K562 (cell line): ENCODE measurements around the gene CKLF.

Experiments
- CEBPB ChIP-seq: fragments of 450-650 bp; IDR thresholded peaks from 2 replicates; pipeline ENCODE4 v1.6.1; 2016; ENCODE audit warnings: missing genetic modification characterization, missing compliant biosample characterization
- DNMT1 ChIP-seq: fragments of 450-650 bp; IDR thresholded peaks from 2 replicates; pipeline ENCODE4 v1.6.1; 2016; ENCODE audit warnings: antibody characterized with exemption, mild to moderate bottlenecking
- JUN ChIP-seq, 2 experiments: sonication (generic) in 1 of 2; formaldehyde crosslinking in 1 of 2; IDR thresholded peaks; 2 replicates each; pipeline versions ENCODE4 v1.6.1 to v1.8.0; 2012 to 2022; ENCODE audit warnings: borderline replicate concordance in 2 of 2, mild to moderate bottlenecking in 2 of 2, improper control_type of control experiment in 1 of 2, low read depth in 1 of 2, low read length in 1 of 2, missing genetic modification reagents in 1 of 2
- NFE2L1 ChIP-seq: fragments of 450-650 bp; IDR thresholded peaks from 2 replicates; pipeline ENCODE4 v1.6.1; 2016; ENCODE audit warnings: missing genetic modification characterization, low read depth, mild to moderate bottlenecking, missing compliant biosample characterization, moderate library complexity, borderline replicate concordance
- NR2C2 ChIP-seq, 2 experiments: fragments of 200-800 bp in 1 of 2; sonication (Bioruptor generic) in 1 of 2; sonication (generic) in 1 of 2; formaldehyde crosslinking in 1 of 2; IDR thresholded peaks; 2 replicates each; pipeline versions ENCODE4 v1.6.1 to v1.8.0; 2016 to 2022; ENCODE audit warnings: mild to moderate bottlenecking in 1 of 2, missing compliant biosample characterization in 1 of 2, missing genetic modification characterization in 1 of 2, missing genetic modification reagents in 1 of 2
- POLR2AphosphoS2 ChIP-seq: IDR thresholded peaks from 2 replicates; pipeline ENCODE4 v1.6.1; 2012; ENCODE audit warnings: low read length, improper control_type of control experiment
- RUNX1 ChIP-seq: sonication (generic); IDR thresholded peaks from 2 replicates; pipeline ENCODE4 v1.6.1; 2016; ENCODE audit warnings: antibody characterized with exemption, low read depth
- TF ChIP-seq, protein P1 (sequence below): sonication (generic); formaldehyde crosslinking; IDR thresholded peaks from 2 replicates; pipeline ENCODE4 v1.9.0; 2022; ENCODE audit warnings: mild to moderate bottlenecking, missing genetic modification reagents
- TF ChIP-seq, protein P2 (sequence below): fragments of 250-450 bp; sonication (Bioruptor Pico); IDR thresholded peaks from 2 replicates; pipeline ENCODE4 v1.8.0; 2022; ENCODE audit warnings: moderate library complexity, mild to moderate bottlenecking, inconsistent platforms
- TF ChIP-seq, protein P3 (sequence below), 2 experiments: fragments of 450-650 bp in 1 of 2; sonication (generic) in 1 of 2; formaldehyde crosslinking in 1 of 2; IDR thresholded peaks in 1 of 2; conservative IDR thresholded peaks in 1 of 2; 2 replicates each; pipeline versions ENCODE4 v1.6.1 to v1.8.1; 2016 to 2023; ENCODE audit warnings: mild to moderate bottlenecking in 2 of 2, moderate library complexity in 2 of 2, inconsistent platforms in 1 of 2, missing genetic modification reagents in 1 of 2
- TF ChIP-seq, protein P4 (sequence below), 3 experiments: IDR thresholded peaks in 2 of 3; conservative IDR thresholded peaks in 1 of 3; 2 replicates each; pipeline ENCODE4 v1.5.1; 2011 to 2012; ENCODE audit warnings: low read length in 3 of 3, mild to moderate bottlenecking in 3 of 3, control low read depth in 2 of 3, improper control_type of control experiment in 1 of 3, inconsistent platforms in 1 of 3, low read depth in 1 of 3, mixed read lengths in 1 of 3, moderate library complexity in 1 of 3; ENCODE audit not compliant: insufficient read depth in 2 of 3
- TF ChIP-seq, protein P5 (sequence below): fragments of 450-650 bp; IDR thresholded peaks from 2 replicates; pipeline ENCODE4 v1.6.1; 2016; ENCODE audit warnings: low read depth

DNA sequence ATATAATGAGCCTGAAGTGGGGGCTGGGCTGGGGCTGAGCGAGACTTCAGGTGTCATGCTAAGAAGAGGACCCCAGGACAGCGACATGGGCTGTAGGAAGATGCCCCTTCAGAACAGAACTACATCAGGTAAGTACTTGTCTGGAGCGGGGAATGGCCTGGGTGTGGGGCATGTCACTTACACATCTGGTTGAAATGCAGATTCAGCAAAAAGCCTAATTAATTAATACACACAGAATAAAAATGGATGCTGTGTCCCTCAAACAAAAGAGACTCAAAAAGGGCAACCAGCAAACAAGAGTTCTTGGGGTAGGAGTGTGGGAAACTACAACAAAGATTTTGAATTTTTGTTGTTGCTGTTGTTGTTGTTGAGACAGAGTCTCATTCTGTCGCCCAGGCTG lies 38.6 kb downstream of the CKLF start:
- TF ChIP-seq RUNX1: no peak
- TF ChIP-seq, protein P1, sequence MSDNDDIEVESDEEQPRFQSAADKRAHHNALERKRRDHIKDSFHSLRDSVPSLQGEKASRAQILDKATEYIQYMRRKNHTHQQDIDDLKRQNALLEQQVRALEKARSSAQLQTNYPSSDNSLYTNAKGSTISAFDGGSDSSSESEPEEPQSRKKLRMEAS (CRISPR knock-in tag): no peak
- TF ChIP-seq, protein P2, sequence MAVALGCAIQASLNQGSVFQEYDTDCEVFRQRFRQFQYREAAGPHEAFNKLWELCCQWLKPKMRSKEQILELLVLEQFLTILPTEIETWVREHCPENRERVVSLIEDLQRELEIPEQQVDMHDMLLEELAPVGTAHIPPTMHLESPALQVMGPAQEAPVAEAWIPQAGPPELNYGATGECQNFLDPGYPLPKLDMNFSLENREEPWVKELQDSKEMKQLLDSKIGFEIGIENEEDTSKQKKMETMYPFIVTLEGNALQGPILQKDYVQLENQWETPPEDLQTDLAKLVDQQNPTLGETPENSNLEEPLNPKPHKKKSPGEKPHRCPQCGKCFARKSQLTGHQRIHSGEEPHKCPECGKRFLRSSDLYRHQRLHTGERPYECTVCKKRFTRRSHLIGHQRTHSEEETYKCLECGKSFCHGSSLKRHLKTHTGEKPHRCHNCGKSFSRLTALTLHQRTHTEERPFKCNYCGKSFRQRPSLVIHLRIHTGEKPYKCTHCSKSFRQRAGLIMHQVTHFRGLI (CRISPR knock-in tag): no peak
- TF ChIP-seq NFE2L1 (tag): no peak
- TF ChIP-seq, protein P3, sequence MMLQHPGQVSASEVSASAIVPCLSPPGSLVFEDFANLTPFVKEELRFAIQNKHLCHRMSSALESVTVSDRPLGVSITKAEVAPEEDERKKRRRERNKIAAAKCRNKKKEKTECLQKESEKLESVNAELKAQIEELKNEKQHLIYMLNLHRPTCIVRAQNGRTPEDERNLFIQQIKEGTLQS (IDR thresholded peaks at IDR 0.05): no peak
- TF ChIP-seq, protein P3 (CRISPR knock-in tag; conservative IDR thresholded peaks at IDR 0.05): no peak
- TF ChIP-seq NR2C2 (CRISPR knock-in tag; IDR thresholded peaks at IDR 0.05): no peak
- TF ChIP-seq NR2C2 (tag; IDR thresholded peaks at IDR 0.05): no peak
- TF ChIP-seq, protein P4, sequence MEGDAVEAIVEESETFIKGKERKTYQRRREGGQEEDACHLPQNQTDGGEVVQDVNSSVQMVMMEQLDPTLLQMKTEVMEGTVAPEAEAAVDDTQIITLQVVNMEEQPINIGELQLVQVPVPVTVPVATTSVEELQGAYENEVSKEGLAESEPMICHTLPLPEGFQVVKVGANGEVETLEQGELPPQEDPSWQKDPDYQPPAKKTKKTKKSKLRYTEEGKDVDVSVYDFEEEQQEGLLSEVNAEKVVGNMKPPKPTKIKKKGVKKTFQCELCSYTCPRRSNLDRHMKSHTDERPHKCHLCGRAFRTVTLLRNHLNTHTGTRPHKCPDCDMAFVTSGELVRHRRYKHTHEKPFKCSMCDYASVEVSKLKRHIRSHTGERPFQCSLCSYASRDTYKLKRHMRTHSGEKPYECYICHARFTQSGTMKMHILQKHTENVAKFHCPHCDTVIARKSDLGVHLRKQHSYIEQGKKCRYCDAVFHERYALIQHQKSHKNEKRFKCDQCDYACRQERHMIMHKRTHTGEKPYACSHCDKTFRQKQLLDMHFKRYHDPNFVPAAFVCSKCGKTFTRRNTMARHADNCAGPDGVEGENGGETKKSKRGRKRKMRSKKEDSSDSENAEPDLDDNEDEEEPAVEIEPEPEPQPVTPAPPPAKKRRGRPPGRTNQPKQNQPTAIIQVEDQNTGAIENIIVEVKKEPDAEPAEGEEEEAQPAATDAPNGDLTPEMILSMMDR (IDR thresholded peaks at IDR 0.05 in 2 of 3, conservative IDR thresholded peaks at IDR 0.05 in 1 of 3; ENCODE audit: insufficient read depth in 2 of 3, low read depth in 1 of 3, low read length in 3 of 3): no peak
- TF ChIP-seq CEBPB (tag): no peak
- TF ChIP-seq DNMT1: no peak
- TF ChIP-seq, protein P5, sequence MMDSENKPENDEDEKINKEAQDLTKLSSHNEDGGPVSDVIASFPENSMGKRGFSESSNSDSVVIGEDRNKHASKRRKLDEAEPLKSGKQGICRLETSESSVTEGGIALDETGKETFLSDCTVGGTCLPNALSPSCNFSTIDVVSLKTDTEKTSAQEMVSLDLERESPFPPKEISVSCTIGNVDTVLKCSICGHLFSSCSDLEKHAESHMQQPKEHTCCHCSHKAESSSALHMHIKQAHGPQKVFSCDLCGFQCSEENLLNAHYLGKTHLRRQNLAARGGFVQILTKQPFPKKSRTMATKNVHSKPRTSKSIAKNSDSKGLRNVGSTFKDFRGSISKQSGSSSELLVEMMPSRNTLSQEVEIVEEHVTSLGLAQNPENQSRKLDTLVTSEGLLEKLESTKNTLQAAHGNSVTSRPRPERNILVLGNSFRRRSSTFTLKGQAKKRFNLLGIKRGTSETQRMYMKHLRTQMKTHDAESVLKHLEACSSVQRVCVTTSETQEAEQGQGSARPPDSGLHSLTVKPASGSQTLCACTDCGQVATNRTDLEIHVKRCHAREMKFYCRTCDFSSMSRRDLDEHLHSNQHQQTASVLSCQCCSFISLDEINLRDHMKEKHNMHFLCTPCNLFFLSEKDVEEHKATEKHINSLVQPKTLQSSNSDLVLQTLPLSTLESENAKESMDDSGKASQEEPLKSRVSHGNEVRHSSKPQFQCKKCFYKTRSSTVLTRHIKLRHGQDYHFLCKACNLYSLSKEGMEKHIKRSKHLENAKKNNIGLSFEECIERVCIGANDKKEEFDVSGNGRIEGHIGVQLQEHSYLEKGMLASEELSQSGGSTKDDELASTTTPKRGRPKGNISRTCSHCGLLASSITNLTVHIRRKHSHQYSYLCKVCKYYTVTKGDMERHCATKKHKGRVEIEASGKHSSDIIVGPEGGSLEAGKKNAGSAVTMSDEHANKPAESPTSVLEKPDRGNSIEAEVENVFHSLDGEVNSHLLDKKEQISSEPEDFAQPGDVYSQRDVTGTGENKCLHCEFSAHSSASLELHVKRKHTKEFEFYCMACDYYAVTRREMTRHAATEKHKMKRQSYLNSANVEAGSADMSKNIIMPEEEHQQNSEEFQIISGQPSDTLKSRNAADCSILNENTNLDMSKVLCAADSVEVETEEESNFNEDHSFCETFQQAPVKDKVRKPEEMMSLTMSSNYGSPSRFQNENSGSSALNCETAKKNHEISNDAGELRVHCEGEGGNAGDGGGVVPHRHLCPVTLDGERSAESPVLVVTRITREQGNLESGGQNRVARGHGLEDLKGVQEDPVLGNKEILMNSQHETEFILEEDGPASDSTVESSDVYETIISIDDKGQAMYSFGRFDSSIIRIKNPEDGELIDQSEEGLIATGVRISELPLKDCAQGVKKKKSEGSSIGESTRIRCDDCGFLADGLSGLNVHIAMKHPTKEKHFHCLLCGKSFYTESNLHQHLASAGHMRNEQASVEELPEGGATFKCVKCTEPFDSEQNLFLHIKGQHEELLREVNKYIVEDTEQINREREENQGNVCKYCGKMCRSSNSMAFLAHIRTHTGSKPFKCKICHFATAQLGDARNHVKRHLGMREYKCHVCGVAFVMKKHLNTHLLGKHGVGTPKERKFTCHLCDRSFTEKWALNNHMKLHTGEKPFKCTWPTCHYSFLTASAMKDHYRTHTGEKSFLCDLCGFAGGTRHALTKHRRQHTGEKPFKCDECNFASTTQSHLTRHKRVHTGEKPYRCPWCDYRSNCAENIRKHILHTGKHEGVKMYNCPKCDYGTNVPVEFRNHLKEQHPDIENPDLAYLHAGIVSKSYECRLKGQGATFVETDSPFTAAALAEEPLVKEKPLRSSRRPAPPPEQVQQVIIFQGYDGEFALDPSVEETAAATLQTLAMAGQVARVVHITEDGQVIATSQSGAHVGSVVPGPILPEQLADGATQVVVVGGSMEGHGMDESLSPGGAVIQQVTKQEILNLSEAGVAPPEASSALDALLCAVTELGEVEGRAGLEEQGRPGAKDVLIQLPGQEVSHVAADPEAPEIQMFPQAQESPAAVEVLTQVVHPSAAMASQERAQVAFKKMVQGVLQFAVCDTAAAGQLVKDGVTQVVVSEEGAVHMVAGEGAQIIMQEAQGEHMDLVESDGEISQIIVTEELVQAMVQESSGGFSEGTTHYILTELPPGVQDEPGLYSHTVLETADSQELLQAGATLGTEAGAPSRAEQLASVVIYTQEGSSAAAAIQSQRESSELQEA: no peak
- TF ChIP-seq JUN (IDR thresholded peaks at IDR 0.05; ENCODE audit: borderline replicate concordance, low read depth, low read length): no peak
- no peak for TF ChIP-seq JUN (CRISPR knock-in tag; IDR thresholded peaks at IDR 0.05; ENCODE audit: borderline replicate concordance)
- TF ChIP-seq POLR2AphosphoS2: no peak
